ENCODE results near the gene KNSTRN. TPM values are rescaled to one million over a fixed set of nuclear protein-coding genes. Genes with fewer than 3 reads are reported as not detected.

KNSTRN gene
- total and polyA plus RNA-seq, 9 donors, result 5.8 to 10.7 (median 6.6) TPM

DNA sequence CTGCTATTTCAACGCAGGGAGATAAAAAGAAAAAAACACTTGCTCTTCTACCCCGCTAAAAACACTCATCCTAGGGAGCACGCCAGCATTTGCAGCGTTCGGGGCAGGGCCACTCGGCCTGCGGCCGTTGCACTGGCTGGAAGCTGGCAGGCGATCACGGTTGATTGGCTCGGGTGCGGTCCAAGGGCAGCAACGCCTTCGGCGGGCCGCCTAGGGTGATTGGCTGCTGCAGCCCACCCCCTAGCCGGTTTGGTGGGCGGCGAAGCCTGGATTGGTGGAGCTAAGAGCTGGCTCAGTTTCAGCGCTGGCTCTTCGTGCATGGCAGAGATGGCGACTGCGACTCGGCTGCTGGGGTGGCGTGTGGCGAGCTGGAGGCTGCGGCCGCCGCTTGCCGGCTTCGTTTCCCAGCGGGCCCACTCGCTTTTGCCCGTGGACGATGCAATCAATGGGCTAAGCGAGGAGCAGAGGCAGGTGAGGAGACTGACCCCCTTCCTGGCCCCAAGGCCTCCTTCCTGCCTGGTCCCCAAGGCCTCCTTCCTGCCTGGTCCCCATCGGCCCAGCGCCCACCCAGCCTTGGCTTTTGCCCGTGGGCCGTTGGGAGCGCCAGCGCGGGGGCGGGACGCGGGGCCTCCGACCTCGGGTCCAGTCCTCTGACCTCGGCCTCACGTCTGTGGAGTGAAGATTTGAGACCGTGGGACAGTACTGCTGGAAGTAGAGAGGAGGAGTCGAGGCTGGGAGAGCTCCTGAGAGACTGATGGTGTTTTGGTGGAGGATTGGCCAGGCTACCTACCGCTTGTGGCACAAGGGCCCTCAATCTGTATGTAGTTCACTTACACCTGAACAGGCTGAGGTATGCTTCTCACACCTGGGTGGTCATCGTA, 23.2 kb downstream of the KNSTRN start, which contains the start of gene IVD:
TSS of gene IVD (plus strand) at position 295 of the 881 bp plus-strand sequence. CDS start at position 328, 33 bp downstream.
- WGBS, 3 donors, result 1% methylated on average over 53 to 54 of the region's 54 CpGs
- intact Hi-C loops (cut with DNase I), result no loop called here

DNA sequence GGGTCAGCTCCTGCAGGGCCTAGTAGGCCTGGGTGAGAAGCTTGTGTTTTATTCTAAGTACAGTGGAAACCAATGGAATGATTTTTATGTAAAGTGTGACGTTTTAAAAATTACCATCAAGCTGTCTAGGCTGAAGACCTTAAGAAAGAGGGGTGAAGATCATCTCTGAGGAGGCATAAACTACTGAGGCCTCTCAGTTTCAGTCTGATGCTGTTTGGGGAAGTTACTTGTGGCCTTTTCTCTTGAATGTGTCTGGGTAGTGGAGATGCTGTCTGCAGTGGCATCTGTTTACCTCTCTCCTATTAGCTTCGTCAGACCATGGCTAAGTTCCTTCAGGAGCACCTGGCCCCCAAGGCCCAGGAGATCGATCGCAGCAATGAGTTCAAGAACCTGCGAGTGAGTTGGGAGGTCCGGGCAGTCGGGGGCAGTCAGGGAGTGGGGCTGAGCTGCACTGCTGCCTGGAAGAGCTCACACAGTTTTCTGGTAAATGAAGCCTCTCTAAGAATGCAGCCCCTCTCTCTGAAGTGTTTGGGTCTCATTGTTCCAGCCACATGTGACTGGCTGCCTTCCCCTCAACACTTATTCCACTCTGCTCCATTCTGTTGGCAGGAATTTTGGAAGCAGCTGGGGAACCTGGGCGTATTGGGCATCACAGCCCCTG, 24.9 kb downstream of the KNSTRN start:
- Histone ChIP-seq H3K27me3 (no peaks in the 10 kb centered on the region), H3K4me3 (no peak overlapping the region), H3K4me1 (ENCODE audit: insufficient read depth) (peaks cover 4% of the 10 kb centered on the region), H3K9me3 (no peaks in the 10 kb centered on the region), H3K27ac (no peak overlapping the region), H3K36me3 (no peaks in the 10 kb centered on the region)
- no peak for TF ChIP-seq EP300 (IDR thresholded peaks at IDR 0.05)
- no peak for DNase-seq
- intact Hi-C loops (cut with DNase I), result no loop called here
- WGBS, 3 donors, result 73 to 81% (median 74%) methylated on average over 8 of the region's 8 CpGs

More for the DNA sequence above, 23.2 kb downstream of the KNSTRN start, which contains the start of gene IVD:
- peak; percentile 95 to 97 (median 96) for DNase-seq
- Histone ChIP-seq H3K4me1 (ENCODE audit: insufficient read depth) (peaks cover 4% of the 10 kb centered on the region), H3K27ac (peak within 1 kb of the TSS; percentile 47 to 83), H3K36me3 (no peaks in the 10 kb centered on the region), H3K9me3 (no peaks in the 10 kb centered on the region), H3K4me3 (peak within 1 kb of the TSS; percentile 81), H3K27me3 (no peaks in the 10 kb centered on the region)
- TF ChIP-seq EP300 (IDR thresholded peaks at IDR 0.05) (no peak), POLR2A (IDR thresholded peaks at IDR 0.05) (peak; percentile 75)

- 68 to 80% (median 70%) methylated on average over 3 of the region's 3 CpGs for WGBS, 3 donors
- peaks cover 4% of the 10 kb centered on the region for H3K4me1 ChIP-seq (ENCODE audit: insufficient read depth)
Observed at GRCh38 chr15:40409366-40409765, 26.8 kb downstream of the KNSTRN start.

DNA sequence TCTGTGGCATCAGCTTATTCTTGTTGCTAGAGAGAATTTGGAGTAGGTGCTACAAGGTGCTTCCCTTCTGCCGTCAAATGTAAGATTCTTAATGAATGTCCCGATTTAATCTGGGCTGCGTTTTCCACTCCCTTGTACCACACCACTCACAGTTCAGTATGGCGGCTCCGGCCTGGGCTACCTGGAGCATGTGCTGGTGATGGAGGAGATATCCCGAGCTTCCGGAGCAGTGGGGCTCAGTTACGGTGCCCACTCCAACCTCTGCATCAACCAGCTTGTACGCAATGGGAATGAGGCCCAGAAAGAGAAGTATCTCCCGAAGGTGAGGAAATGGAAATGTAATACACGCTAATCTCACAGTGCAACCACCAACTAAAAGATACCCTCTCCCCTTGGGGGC, 28.0 kb downstream of the KNSTRN start:
- WGBS, 3 donors, result 92 to 95% (median 93%) methylated on average over 11 of the region's 11 CpGs
- H3K27me3 ChIP-seq, result no peaks in the 10 kb centered on the region
- DNase-seq, result no peak
- no peak overlapping the region for H3K27ac ChIP-seq
- H3K36me3 ChIP-seq, result no peaks in the 10 kb centered on the region
- intact Hi-C loops (cut with DNase I), result no loop called here
- H3K4me3 ChIP-seq, result no peak overlapping the region
- H3K9me3 ChIP-seq, result no peaks in the 10 kb centered on the region
- TF ChIP-seq POLR2A (IDR thresholded peaks at IDR 0.05) (no peak), EP300 (IDR thresholded peaks at IDR 0.05) (no peak)
- TF ChIP-seq, protein P1, sequence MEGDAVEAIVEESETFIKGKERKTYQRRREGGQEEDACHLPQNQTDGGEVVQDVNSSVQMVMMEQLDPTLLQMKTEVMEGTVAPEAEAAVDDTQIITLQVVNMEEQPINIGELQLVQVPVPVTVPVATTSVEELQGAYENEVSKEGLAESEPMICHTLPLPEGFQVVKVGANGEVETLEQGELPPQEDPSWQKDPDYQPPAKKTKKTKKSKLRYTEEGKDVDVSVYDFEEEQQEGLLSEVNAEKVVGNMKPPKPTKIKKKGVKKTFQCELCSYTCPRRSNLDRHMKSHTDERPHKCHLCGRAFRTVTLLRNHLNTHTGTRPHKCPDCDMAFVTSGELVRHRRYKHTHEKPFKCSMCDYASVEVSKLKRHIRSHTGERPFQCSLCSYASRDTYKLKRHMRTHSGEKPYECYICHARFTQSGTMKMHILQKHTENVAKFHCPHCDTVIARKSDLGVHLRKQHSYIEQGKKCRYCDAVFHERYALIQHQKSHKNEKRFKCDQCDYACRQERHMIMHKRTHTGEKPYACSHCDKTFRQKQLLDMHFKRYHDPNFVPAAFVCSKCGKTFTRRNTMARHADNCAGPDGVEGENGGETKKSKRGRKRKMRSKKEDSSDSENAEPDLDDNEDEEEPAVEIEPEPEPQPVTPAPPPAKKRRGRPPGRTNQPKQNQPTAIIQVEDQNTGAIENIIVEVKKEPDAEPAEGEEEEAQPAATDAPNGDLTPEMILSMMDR (IDR thresholded peaks at IDR 0.05), result no peak
- peaks cover 2% of the 10 kb centered on the region for H3K4me1 ChIP-seq (ENCODE audit: insufficient read depth)

More at GRCh38 chr15:40409366-40409765, 26.8 kb downstream of the KNSTRN start:
- intact Hi-C loops (cut with DNase I), result no loop called here
- Histone ChIP-seq H3K9me3 (no peaks in the 10 kb centered on the region), H3K36me3 (no peaks in the 10 kb centered on the region), H3K4me3 (no peak overlapping the region), H3K27ac (no peak overlapping the region), H3K27me3 (no peaks in the 10 kb centered on the region)
- DNase-seq, result no peak
- no peak for TF ChIP-seq POLR2A (IDR thresholded peaks at IDR 0.05)
- no peak for TF ChIP-seq EP300 (IDR thresholded peaks at IDR 0.05)
- TF ChIP-seq, protein P1 (IDR thresholded peaks at IDR 0.05), result no peak

GRCh38 chr15:40412095-40412759, 29.7 kb downstream of the KNSTRN start:
- 79 to 82% (median 80%) methylated on average over 7 of the region's 7 CpGs for WGBS, 3 donors
- intact Hi-C loops (cut with DNase I), result no loop called here
- DNase-seq, result no peak
- Histone ChIP-seq H3K4me1 (ENCODE audit: insufficient read depth) (no peaks in the 10 kb centered on the region), H3K36me3 (no peaks in the 10 kb centered on the region), H3K27ac (no peak overlapping the region), H3K4me3 (no peak overlapping the region), H3K9me3 (no peaks in the 10 kb centered on the region), H3K27me3 (no peaks in the 10 kb centered on the region)
- TF ChIP-seq, protein P1 (IDR thresholded peaks at IDR 0.05), result no peak
- no peak for TF ChIP-seq EP300 (IDR thresholded peaks at IDR 0.05)
- TF ChIP-seq POLR2A (IDR thresholded peaks at IDR 0.05), result no peak

All from ovary (tissue), 9 donors.